ENCODE measurements around the gene CENPO. TPM values are rescaled to one million over a fixed set of nuclear protein-coding genes. Genes with fewer than 3 reads are reported as not detected.

CENPO gene
- total RNA-seq, 1 experiment from 2014 or later: 14.9 TPM

DNA sequence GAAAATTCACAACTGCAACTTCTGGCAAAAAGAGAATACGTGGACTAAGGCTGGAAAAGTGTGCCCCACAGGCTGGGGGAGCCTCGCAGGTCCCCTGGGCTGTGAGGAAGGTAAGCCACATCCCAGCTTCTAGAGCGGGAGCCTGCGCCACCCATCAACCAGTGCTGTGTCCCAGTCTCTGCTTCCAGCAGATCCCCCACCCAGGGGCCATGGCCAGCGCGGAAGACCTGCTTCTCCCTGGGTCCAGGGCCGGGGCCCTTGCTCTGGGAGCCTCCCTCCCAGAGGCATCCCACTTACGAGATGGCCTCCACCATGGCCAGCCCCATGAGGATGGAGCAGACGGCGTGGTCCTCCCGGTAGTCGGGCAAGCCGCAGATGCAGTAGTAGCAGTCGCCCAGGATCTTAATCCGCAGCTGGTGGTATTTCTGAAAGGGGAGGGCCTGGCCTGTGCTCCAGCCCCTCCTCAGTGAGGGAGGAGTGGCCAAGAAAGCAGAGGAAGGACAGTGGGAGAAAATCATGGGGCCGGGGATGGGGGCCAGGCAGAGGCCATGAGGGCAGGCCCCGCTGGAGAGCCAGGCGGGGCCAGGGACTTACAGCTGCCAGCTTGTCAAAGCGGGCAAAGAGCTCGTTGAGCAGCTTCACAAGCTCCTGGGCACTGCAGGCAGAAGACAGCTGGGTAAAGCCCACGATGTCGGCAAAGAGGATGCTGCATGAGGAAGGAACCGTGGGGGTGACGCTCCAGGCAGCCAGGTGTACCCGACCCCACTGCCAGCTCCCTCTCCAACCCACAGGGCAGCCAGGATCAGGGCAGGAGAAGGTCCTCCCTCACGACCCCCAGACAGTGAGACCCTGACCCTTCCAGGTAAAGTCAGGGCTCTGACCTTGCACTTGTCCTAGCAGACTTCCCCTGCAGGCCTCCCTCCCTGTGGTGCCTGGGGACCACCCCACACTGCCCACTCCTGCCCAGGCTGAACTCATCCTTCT, 48.0 kb downstream of the CENPO start:
- TF ChIP-seq, protein P1, sequence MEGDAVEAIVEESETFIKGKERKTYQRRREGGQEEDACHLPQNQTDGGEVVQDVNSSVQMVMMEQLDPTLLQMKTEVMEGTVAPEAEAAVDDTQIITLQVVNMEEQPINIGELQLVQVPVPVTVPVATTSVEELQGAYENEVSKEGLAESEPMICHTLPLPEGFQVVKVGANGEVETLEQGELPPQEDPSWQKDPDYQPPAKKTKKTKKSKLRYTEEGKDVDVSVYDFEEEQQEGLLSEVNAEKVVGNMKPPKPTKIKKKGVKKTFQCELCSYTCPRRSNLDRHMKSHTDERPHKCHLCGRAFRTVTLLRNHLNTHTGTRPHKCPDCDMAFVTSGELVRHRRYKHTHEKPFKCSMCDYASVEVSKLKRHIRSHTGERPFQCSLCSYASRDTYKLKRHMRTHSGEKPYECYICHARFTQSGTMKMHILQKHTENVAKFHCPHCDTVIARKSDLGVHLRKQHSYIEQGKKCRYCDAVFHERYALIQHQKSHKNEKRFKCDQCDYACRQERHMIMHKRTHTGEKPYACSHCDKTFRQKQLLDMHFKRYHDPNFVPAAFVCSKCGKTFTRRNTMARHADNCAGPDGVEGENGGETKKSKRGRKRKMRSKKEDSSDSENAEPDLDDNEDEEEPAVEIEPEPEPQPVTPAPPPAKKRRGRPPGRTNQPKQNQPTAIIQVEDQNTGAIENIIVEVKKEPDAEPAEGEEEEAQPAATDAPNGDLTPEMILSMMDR (IDR thresholded peaks at IDR 0.05; ENCODE audit: unreplicated experiment): no peak
- intact Hi-C loops (cut with micrococcal nuclease): no loop called here
- H3K27me3 Mint-ChIP-seq (ENCODE audit: insufficient read depth, unreplicated experiment): no peaks in the 10 kb centered on the region
- no peak for DNase-seq (ENCODE audit: unreplicated experiment)
- peaks cover 19% of the 10 kb centered on the region for H3K36me3 Mint-ChIP-seq (ENCODE audit: insufficient read depth, unreplicated experiment)
- POLR2A ChIA-PET: no interaction called here
- no peak overlapping the region for H3K27ac Mint-ChIP-seq (ENCODE audit: low read depth, unreplicated experiment)
- H3K4me1 Mint-ChIP-seq (ENCODE audit: insufficient read depth, unreplicated experiment): no peaks in the 10 kb centered on the region
- H3K9me3 Mint-ChIP-seq (ENCODE audit: unreplicated experiment): no peaks in the 10 kb centered on the region
- no TSS peak for BruUV-seq (replicated peaks)
- CTCF ChIA-PET: interaction anchor here (0.9 kb wide), 1 partner anchor 14 kb away, joined by 3 read pairs; no protein-coding TSS in a partner anchor
- H3K4me3 Mint-ChIP-seq (ENCODE audit: unreplicated experiment): no peak overlapping the region

DNA sequence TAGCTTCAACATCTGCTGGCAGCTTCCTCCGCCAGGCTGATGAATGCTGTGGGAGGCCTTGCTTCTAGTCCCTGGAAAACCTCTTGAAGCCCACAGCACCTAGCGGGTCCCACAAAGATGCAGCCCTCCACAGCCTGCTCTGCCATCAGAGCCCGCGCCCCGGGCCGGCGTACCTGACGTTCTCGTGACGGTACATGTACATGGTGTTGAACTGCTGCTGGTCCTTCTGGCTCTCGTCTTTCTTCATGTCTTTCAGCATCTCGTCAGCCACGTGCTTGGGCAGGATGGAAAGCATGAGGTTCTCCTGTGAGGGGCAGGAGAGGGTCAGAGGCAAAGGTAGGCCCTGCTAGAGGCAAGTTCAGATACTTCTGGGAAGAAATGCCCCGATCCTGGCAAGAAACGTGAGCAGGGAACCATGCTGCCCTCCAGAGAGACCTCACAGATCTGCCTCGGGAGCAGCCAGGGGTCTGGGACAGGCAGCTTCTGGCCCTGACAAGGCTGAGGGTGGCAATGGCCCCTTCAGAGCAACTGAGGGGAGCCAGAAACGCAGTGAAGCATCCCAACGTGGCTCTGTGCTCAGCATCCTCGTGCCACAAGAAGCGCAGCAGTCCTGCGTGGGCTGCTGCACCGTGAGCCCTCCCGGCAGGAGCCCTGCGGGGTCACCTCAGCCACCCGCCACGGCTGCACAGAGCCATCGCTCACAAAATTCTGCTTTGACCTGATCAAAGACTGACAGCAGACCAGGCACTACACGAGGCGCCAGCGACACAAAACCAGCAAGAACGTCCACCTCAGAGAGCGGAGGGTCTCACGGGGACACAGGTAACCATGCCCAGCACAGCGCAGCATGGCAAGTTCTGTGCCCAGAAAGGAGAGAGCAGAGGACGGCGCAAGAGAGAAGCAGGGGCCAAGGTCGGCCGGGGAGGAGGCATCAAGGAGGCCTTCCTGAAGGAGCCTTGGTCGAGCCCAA, 49.1 kb downstream of the CENPO start:
- intact Hi-C loops (cut with micrococcal nuclease): no loop called here
- POLR2A ChIA-PET: no interaction called here
- TF ChIP-seq, protein P1 (IDR thresholded peaks at IDR 0.05; ENCODE audit: unreplicated experiment): no peak
- H3K9me3 Mint-ChIP-seq (ENCODE audit: unreplicated experiment): no peaks in the 10 kb centered on the region
- no peak overlapping the region for H3K4me3 Mint-ChIP-seq (ENCODE audit: unreplicated experiment)
- no peaks in the 10 kb centered on the region for H3K27me3 Mint-ChIP-seq (ENCODE audit: insufficient read depth, unreplicated experiment)
- no peaks in the 10 kb centered on the region for H3K4me1 Mint-ChIP-seq (ENCODE audit: insufficient read depth, unreplicated experiment)
- no TSS peak for BruUV-seq (replicated peaks)
- peaks cover 19% of the 10 kb centered on the region for H3K36me3 Mint-ChIP-seq (ENCODE audit: insufficient read depth, unreplicated experiment)
- CTCF ChIA-PET: interaction anchor here (1.0 kb wide), 1 partner anchor 16 kb away, joined by 3 read pairs; no protein-coding TSS in a partner anchor
- no peak for DNase-seq (ENCODE audit: unreplicated experiment)
- H3K27ac Mint-ChIP-seq (ENCODE audit: low read depth, unreplicated experiment): no peak overlapping the region

DNA sequence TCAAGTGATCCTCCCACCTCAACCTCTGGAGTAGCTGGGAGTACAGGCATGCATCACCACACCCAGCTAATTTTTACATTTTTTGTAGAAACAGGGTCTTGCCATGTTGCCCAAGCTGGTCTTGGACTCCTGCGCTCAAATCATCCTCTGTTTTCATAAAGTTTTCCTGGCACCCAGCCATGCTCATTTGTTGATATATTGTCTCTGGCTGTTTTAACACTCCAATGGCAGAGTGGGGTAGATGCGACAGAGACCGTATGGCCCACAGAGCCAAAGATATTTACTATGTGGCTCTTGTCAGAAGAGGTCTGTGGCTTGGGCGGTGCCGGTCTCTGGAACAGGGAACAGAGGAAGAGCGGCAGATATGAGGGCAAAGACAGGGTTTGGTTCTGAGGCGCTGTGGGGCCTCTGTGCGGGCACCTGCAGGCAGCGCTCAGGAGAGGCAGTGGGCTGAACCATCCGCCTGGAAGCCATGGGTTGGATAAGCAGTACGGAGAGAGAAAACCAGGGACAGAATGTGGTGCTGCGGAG, 50.2 kb downstream of the CENPO start:
- H3K9me3 Mint-ChIP-seq (ENCODE audit: unreplicated experiment): no peaks in the 10 kb centered on the region
- no peaks in the 10 kb centered on the region for H3K4me1 Mint-ChIP-seq (ENCODE audit: insufficient read depth, unreplicated experiment)
- CTCF ChIA-PET: interaction anchor here (1.0 kb wide), 3 partner anchors 16 to 434 kb away, joined by 3 to 6 read pairs (median 3); no protein-coding TSS in a partner anchor
- POLR2A ChIA-PET: no interaction called here
- no TSS peak for BruUV-seq (replicated peaks)
- TF ChIP-seq, protein P1 (IDR thresholded peaks at IDR 0.05; ENCODE audit: unreplicated experiment): no peak
- H3K4me3 Mint-ChIP-seq (ENCODE audit: unreplicated experiment): no peak overlapping the region
- H3K27ac Mint-ChIP-seq (ENCODE audit: low read depth, unreplicated experiment): no peak overlapping the region
- H3K36me3 Mint-ChIP-seq (ENCODE audit: insufficient read depth, unreplicated experiment): peaks cover 19% of the 10 kb centered on the region
- no peaks in the 10 kb centered on the region for H3K27me3 Mint-ChIP-seq (ENCODE audit: insufficient read depth, unreplicated experiment)
- intact Hi-C loops (cut with micrococcal nuclease): no loop called here
- DNase-seq (ENCODE audit: unreplicated experiment): no peak

All from MCF 10A (cell line).